OCI-LY1 (cell line): ENCODE measurements around the gene GALNT7.

ENCODE experiments used
- H2AFZ ChIP-seq: fragments of 200-600 bp; sonication (generic), shearing (Covaris generic); 2 replicates; pipeline ENCODE4 v1.6.0; 2014; ENCODE audit warnings: antibody characterized with exemption, mild to moderate bottlenecking, low read length
- H3F3A ChIP-seq: fragments of 200-600 bp; sonication (generic), shearing (Covaris generic); 2 replicates; pipeline ENCODE4 v1.6.0; 2014; ENCODE audit warnings: mild to moderate bottlenecking, antibody characterized with exemption, low read length, moderate library complexity; ENCODE audit not compliant: insufficient read depth
- H3K27ac ChIP-seq: fragments of 200-600 bp; sonication (generic); 2 replicates; pipeline ENCODE4 v1.5.1; 2014; ENCODE audit warnings: low read length, mixed run types, mild to moderate bottlenecking, low read depth; ENCODE audit not compliant: poor library complexity, severe bottlenecking
- H3K27me3 ChIP-seq: fragments of 200-600 bp; sonication (generic); 2 replicates; pipeline ENCODE4 v1.6.0; 2014; ENCODE audit warnings: antibody characterized with exemption, mild to moderate bottlenecking, low read length, moderate library complexity; ENCODE audit not compliant: insufficient read depth
- H3K36me3 ChIP-seq: fragments of 200-600 bp; sonication (generic); 2 replicates; pipeline ENCODE4 v1.6.1; 2014; ENCODE audit warnings: mild to moderate bottlenecking, antibody characterized with exemption, low read length, moderate library complexity, mixed read lengths; ENCODE audit not compliant: insufficient read depth
- H3K4me1 ChIP-seq: fragments of 200-600 bp; sonication (generic); 2 replicates; pipeline ENCODE4 v1.5.1; 2014; ENCODE audit warnings: mild to moderate bottlenecking, low read length, moderate library complexity; ENCODE audit not compliant: insufficient read depth, severe bottlenecking
- H3K4me2 ChIP-seq: fragments of 200-600 bp; sonication (generic), shearing (Covaris generic); 2 replicates; pipeline ENCODE4 v1.6.1; 2014; ENCODE audit warnings: low read length
- H3K4me3 ChIP-seq: fragments of 200-600 bp; sonication (generic); 2 replicates; pipeline ENCODE4 v1.5.1; 2014; ENCODE audit warnings: low read length, low read depth, mild to moderate bottlenecking, mixed read lengths; ENCODE audit not compliant: poor library complexity, severe bottlenecking
- H3K79me2 ChIP-seq: fragments of 200-600 bp; shearing (Covaris generic); 2 replicates; pipeline ENCODE4 v1.6.1; 2016; ENCODE audit warnings: mixed run types, low read length, mixed read lengths; ENCODE audit not compliant: insufficient read depth
- H3K9ac ChIP-seq: fragments of 200-600 bp; sonication (generic), shearing (Covaris generic); 2 replicates; pipeline ENCODE4 v1.6.1; 2014; ENCODE audit warnings: mild to moderate bottlenecking, low read length, mixed read lengths
- H3K9me2 ChIP-seq: fragments of 200-600 bp; sonication (generic), shearing (Covaris generic); 2 replicates; pipeline ENCODE4 v1.6.1; 2014; ENCODE audit warnings: low read depth, mild to moderate bottlenecking, low read length, mixed read lengths
- H3K9me3 ChIP-seq: fragments of 200-600 bp; shearing (Covaris generic); 2 replicates; pipeline ENCODE4 v1.6.1; 2014; ENCODE audit warnings: low read length, mixed read lengths
- H4K20me1 ChIP-seq: fragments of 200-600 bp; sonication (generic), shearing (Covaris generic); 2 replicates; pipeline ENCODE4 v1.6.0; 2016; ENCODE audit warnings: mild to moderate bottlenecking, low read length; ENCODE audit not compliant: insufficient read depth
- CTCF ChIP-seq: fragments of 200-600 bp; sonication (generic), shearing (Covaris generic); IDR thresholded peaks from 2 replicates; pipeline ENCODE4 v1.5.1; 2017; ENCODE audit warnings: mild to moderate bottlenecking, antibody characterized with exemption, low read length, moderate library complexity, mixed read lengths
- EZH2 ChIP-seq: fragments of 200-600 bp; sonication (generic), shearing (Covaris generic); IDR thresholded peaks from 2 replicates; pipeline ENCODE4 v1.8.0; 2017; ENCODE audit warnings: borderline replicate concordance, mixed run types, mild to moderate bottlenecking, antibody characterized with exemption, low read length, moderate library complexity, mixed read lengths

GALNT7 gene

GRCh38 chr4:173185847-173186510 lies 17.4 kb downstream of the GALNT7 start:
- Histone ChIP-seq H3K9me3 (no peaks in the 10 kb centered on the region), H3K36me3 (peaks cover 13% of the 10 kb centered on the region; the same call in 1 of the 2 replicates), H3K27me3 (no peaks in the 10 kb centered on the region), H4K20me1 (no peaks in the 10 kb centered on the region), H3K9me2 (no peaks in the 10 kb centered on the region), H2AFZ (no peak overlapping the region), H3K9ac (no peak overlapping the region; the same call in 1 of the 2 replicates), H3K27ac (peak overlapping the region; percentile 17), H3K79me2 (peaks cover 89% of the 10 kb centered on the region), H3K4me2 (peak overlapping the region; percentile 28; the same call in 1 of the 2 replicates), H3K4me1 (peaks cover 58% of the 10 kb centered on the region), H3F3A (no peaks in the 10 kb centered on the region), H3K4me3 (no peak overlapping the region)
- no peak for TF ChIP-seq CTCF
- no peak for TF ChIP-seq EZH2

- Histone ChIP-seq H3K9me3 (no peaks in the 10 kb centered on the region), H3K4me1 (peaks cover 60% of the 10 kb centered on the region), H3K27ac (no peak overlapping the region), H3F3A (no peaks in the 10 kb centered on the region), H2AFZ (no peak overlapping the region), H3K79me2 (peaks cover 89% of the 10 kb centered on the region), H3K4me2 (no peak overlapping the region), H4K20me1 (no peaks in the 10 kb centered on the region), H3K36me3 (peaks cover 9% of the 10 kb centered on the region; the same call in 1 of the 2 replicates), H3K9ac (no peak overlapping the region), H3K4me3 (no peak overlapping the region), H3K9me2 (no peaks in the 10 kb centered on the region), H3K27me3 (no peaks in the 10 kb centered on the region)
- TF ChIP-seq EZH2 (no peak), CTCF (no peak)
Measured at GRCh38 chr4:173187732-173188131, 19.1 kb downstream of the GALNT7 start.

DNA sequence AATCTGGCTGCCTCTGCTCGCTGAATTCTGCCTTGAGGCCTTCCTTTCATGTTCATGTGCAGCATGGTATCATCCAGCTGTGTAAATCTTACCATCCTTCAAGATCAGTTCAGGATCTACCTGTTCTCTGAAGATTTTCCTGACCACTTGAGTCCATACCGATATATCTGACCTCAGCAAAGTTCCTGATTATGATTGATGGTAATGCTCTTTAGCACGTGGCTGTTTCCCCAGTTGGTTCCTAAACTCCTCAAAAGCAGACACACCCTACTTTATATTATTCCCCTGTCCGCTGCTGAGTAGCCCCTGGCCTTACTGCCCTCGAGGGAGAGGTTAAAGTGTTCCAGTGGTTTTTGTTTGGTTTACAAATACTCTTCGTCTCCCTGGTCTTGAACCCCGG lies 20.0 kb downstream of the GALNT7 start:
- H4K20me1 ChIP-seq: no peaks in the 10 kb centered on the region
- H3K9me3 ChIP-seq: no peaks in the 10 kb centered on the region
- no peaks in the 10 kb centered on the region for H3F3A ChIP-seq
- no peak overlapping the region for H2AFZ ChIP-seq
- H3K4me2 ChIP-seq: no peak overlapping the region
- no peaks in the 10 kb centered on the region for H3K27me3 ChIP-seq
- no peak overlapping the region for H3K4me3 ChIP-seq
- no peak overlapping the region for H3K9ac ChIP-seq
- H3K9me2 ChIP-seq: no peaks in the 10 kb centered on the region
- no peak overlapping the region for H3K27ac ChIP-seq
- peaks cover 93% of the 10 kb centered on the region for H3K79me2 ChIP-seq
- TF ChIP-seq EZH2: no peak
- no peak for TF ChIP-seq CTCF
- H3K4me1 ChIP-seq: peaks cover 70% of the 10 kb centered on the region
- H3K36me3 ChIP-seq: peaks cover 4% of the 10 kb centered on the region; the same call in 1 of the 2 replicates
